WTC11 (cell line): Measurements from ENCODE around the gene AMHR2. TPM values are rescaled to one million over a fixed set of nuclear protein-coding genes. Genes with fewer than 3 reads are reported as not detected.

Experiments
- ATAC-seq: fragments of 200-7000 bp; cut with Tn5 transposase; 2 replicates; pipeline ENCODE4 v1.10.0; 2021; ENCODE audit warnings: mild to moderate bottlenecking, moderate library complexity
- CTCF ChIA-PET: fragments of 300-600 bp; sonication (Branson Sonifier 250); formaldehyde crosslinking; loops from one replicate; lab custom pipeline; 2021; ENCODE audit warnings: antibody characterized with exemption; lab: Charles Lee
- POLR2A ChIA-PET: fragments of 350-600 bp; sonication (Branson Sonifier 250); formaldehyde crosslinking; loops from one replicate; lab custom pipeline; 2021; ENCODE audit warnings: antibody characterized with exemption; lab: Charles Lee
- DNase-seq: peaks from one replicate; pipeline ENCODE4 v3.0.0; 2021; ENCODE audit warnings: low spot score
- H3K27ac Mint-ChIP-seq: 2 replicates; pipeline ENCODE4 v1.8.0; 2021; ENCODE audit warnings: mixed read lengths
- H3K27me3 Mint-ChIP-seq: 2 replicates; pipeline ENCODE4 v1.8.0; 2021; ENCODE audit warnings: low read depth, mild to moderate bottlenecking, moderate library complexity, mixed read lengths
- H3K36me3 Mint-ChIP-seq: 2 replicates; pipeline ENCODE4 v1.8.0; 2021; ENCODE audit warnings: mixed read lengths
- H3K4me1 Mint-ChIP-seq: 2 replicates; pipeline ENCODE4 v1.8.0; 2022; ENCODE audit warnings: mixed read lengths
- H3K4me3 Mint-ChIP-seq: 2 replicates; pipeline ENCODE4 v1.8.0; 2021; ENCODE audit warnings: mild to moderate bottlenecking, moderate library complexity, mixed read lengths
- H3K9me3 Mint-ChIP-seq: 2 replicates; pipeline ENCODE4 v1.8.0; 2021; ENCODE audit warnings: mixed read lengths
- CBFB ChIP-seq: sonication (generic); formaldehyde crosslinking; IDR thresholded peaks from 2 replicates; pipeline ENCODE4 v1.8.1; 2022; ENCODE audit warnings: mild to moderate bottlenecking, low read depth, missing genetic modification reagents
- CREM ChIP-seq: sonication (generic); formaldehyde crosslinking; IDR thresholded peaks from 2 replicates; pipeline ENCODE4 v1.8.1; 2022; ENCODE audit warnings: mild to moderate bottlenecking, missing genetic modification reagents, moderate library complexity
- FOXP1 ChIP-seq: sonication (generic); formaldehyde crosslinking; IDR thresholded peaks from 2 replicates; pipeline ENCODE4 v1.8.0; 2022; ENCODE audit warnings: missing genetic modification reagents, mild to moderate bottlenecking, moderate library complexity, borderline replicate concordance
- GABPB1 ChIP-seq: sonication (generic); formaldehyde crosslinking; IDR thresholded peaks from 2 replicates; pipeline ENCODE4 v1.8.1; 2023; ENCODE audit warnings: mild to moderate bottlenecking, missing genetic modification reagents
- NR1H2 ChIP-seq: sonication (generic); formaldehyde crosslinking; IDR thresholded peaks from 2 replicates; pipeline ENCODE4 v1.9.0; 2021; ENCODE audit warnings: mild to moderate bottlenecking, moderate library complexity, missing genetic modification reagents
- SP1 ChIP-seq: sonication (generic); formaldehyde crosslinking; conservative IDR thresholded peaks from 2 replicates; pipeline ENCODE4 v1.8.1; 2022; ENCODE audit warnings: missing genetic modification reagents
- TEAD4 ChIP-seq: sonication (generic); formaldehyde crosslinking; IDR thresholded peaks from 2 replicates; pipeline ENCODE4 v1.8.0; 2022; ENCODE audit warnings: mild to moderate bottlenecking, missing genetic modification reagents
- ZNF671 ChIP-seq: fragments of 250-450 bp; sonication (Bioruptor Pico); IDR thresholded peaks from 2 replicates; pipeline ENCODE4 v1.8.0; 2021; ENCODE audit warnings: mild to moderate bottlenecking
- total RNA-seq: library from RNA; stranded (reverse); gene quantifications from 3 replicates; pipeline ENCODE4 v1.2.3, GENCODE V29; 2021
- TF ChIP-seq, protein P1 (sequence below): sonication (generic); formaldehyde crosslinking; conservative IDR thresholded peaks from 2 replicates; pipeline ENCODE4 v1.8.1; 2023; ENCODE audit warnings: mild to moderate bottlenecking, low read depth, missing genetic modification reagents, moderate library complexity
- TF ChIP-seq, protein P2 (sequence below): fragments of 250-450 bp; sonication (Bioruptor Pico); IDR thresholded peaks from 2 replicates; pipeline ENCODE4 v1.9.0; 2021; ENCODE audit warnings: mild to moderate bottlenecking
- TF ChIP-seq, protein P3 (sequence below): sonication (generic); formaldehyde crosslinking; IDR thresholded peaks from 2 replicates; pipeline ENCODE4 v1.8.0; 2022; ENCODE audit warnings: mild to moderate bottlenecking, missing genetic modification reagents
- TF ChIP-seq, protein P4 (sequence below): sonication (generic); formaldehyde crosslinking; IDR thresholded peaks from 2 replicates; pipeline ENCODE4 v1.8.0; 2023; ENCODE audit warnings: missing genetic modification reagents
- TF ChIP-seq, protein P5 (sequence below): sonication (generic); formaldehyde crosslinking; IDR thresholded peaks from 2 replicates; pipeline ENCODE4 v1.8.1; 2022; ENCODE audit warnings: mild to moderate bottlenecking, missing genetic modification reagents, moderate library complexity, borderline replicate concordance
- TF ChIP-seq, protein P6 (sequence below): sonication (generic); formaldehyde crosslinking; IDR thresholded peaks from 2 replicates; pipeline ENCODE4 v1.8.1; 2022; ENCODE audit warnings: low read depth, missing genetic modification reagents, borderline replicate concordance
- TF ChIP-seq, protein P7 (sequence below): fragments of 250-450 bp; sonication (Bioruptor Pico); IDR thresholded peaks from 2 replicates; pipeline ENCODE4 v1.8.0; 2021; ENCODE audit warnings: mild to moderate bottlenecking
- TF ChIP-seq, protein P8 (sequence below): sonication (generic); formaldehyde crosslinking; IDR thresholded peaks from 2 replicates; pipeline ENCODE4 v1.8.0; 2022; ENCODE audit warnings: missing genetic modification reagents
- TF ChIP-seq, protein P9 (sequence below): sonication (generic); formaldehyde crosslinking; IDR thresholded peaks from 2 replicates; pipeline ENCODE4 v1.8.1; 2022; ENCODE audit warnings: low read depth, mild to moderate bottlenecking, moderate library complexity, missing genetic modification reagents, borderline replicate concordance

The AMHR2 gene
- total RNA-seq, 1 experiment from 2014 or later = not detected

DNA sequence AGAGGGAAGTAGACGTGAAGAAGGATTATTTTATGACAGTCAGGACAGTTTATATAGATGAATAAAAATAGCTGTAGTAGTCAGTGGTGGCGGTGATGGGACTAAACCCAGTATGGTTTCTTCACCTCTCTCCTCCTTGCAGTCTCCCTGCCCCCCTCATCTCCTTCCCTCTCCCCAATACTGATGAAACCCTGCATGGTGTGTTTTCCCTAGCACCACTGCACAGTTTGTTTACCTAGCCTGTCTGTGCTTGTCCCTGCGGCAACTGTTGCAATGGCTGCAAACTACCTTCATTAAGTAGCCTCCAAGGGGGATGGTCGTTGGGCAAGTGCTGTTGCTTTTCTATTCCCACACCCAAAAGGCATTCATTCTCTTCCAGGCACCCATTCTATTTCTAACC lies 43.0 kb downstream of the AMHR2 start (continued):
- TF ChIP-seq, protein P1, sequence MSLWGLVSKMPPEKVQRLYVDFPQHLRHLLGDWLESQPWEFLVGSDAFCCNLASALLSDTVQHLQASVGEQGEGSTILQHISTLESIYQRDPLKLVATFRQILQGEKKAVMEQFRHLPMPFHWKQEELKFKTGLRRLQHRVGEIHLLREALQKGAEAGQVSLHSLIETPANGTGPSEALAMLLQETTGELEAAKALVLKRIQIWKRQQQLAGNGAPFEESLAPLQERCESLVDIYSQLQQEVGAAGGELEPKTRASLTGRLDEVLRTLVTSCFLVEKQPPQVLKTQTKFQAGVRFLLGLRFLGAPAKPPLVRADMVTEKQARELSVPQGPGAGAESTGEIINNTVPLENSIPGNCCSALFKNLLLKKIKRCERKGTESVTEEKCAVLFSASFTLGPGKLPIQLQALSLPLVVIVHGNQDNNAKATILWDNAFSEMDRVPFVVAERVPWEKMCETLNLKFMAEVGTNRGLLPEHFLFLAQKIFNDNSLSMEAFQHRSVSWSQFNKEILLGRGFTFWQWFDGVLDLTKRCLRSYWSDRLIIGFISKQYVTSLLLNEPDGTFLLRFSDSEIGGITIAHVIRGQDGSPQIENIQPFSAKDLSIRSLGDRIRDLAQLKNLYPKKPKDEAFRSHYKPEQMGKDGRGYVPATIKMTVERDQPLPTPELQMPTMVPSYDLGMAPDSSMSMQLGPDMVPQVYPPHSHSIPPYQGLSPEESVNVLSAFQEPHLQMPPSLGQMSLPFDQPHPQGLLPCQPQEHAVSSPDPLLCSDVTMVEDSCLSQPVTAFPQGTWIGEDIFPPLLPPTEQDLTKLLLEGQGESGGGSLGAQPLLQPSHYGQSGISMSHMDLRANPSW = no peak
- no peak for TF ChIP-seq TEAD4 (CRISPR knock-in tag)
- TF ChIP-seq, protein P2, sequence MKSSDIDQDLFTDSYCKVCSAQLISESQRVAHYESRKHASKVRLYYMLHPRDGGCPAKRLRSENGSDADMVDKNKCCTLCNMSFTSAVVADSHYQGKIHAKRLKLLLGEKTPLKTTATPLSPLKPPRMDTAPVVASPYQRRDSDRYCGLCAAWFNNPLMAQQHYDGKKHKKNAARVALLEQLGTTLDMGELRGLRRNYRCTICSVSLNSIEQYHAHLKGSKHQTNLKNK (CRISPR knock-in tag) = no peak
- TF ChIP-seq, protein P3, sequence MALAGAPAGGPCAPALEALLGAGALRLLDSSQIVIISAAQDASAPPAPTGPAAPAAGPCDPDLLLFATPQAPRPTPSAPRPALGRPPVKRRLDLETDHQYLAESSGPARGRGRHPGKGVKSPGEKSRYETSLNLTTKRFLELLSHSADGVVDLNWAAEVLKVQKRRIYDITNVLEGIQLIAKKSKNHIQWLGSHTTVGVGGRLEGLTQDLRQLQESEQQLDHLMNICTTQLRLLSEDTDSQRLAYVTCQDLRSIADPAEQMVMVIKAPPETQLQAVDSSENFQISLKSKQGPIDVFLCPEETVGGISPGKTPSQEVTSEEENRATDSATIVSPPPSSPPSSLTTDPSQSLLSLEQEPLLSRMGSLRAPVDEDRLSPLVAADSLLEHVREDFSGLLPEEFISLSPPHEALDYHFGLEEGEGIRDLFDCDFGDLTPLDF (CRISPR knock-in tag) = no peak

DNA sequence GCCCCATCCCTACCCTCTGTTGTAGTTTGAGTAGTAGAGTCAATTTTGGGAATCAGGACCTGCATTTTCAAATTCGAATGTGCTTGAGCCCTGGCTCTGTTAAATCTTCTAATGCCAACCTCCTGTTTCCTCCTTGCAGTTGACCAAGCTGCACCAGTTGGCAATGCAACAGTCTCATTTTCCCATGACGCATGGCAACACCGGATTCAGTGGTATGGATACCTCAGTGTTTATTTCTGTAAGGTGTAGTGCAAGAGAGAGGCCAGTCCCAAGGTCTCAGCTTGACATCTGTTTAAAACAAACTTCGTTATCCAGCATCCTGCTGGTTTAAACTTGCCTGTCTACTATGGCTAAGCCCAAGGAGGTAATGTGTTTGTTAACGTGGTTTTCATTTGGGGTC lies 43.4 kb downstream of the AMHR2 start:
- Mint-ChIP-seq H3K27ac (peak overlapping the region; percentile 66; the same call in 1 of the 2 replicates), H3K36me3 (peaks cover 94% of the 10 kb centered on the region)
- TF ChIP-seq FOXP1 (CRISPR knock-in tag) = no peak
- no peak for TF ChIP-seq CREM (CRISPR knock-in tag)
- TF ChIP-seq CBFB (CRISPR knock-in tag) = no peak
- TF ChIP-seq ZNF671 (CRISPR knock-in tag) = no peak
- TF ChIP-seq GABPB1 (CRISPR knock-in tag) = no peak
- TF ChIP-seq SP1 = no peak
- TF ChIP-seq, protein P4, sequence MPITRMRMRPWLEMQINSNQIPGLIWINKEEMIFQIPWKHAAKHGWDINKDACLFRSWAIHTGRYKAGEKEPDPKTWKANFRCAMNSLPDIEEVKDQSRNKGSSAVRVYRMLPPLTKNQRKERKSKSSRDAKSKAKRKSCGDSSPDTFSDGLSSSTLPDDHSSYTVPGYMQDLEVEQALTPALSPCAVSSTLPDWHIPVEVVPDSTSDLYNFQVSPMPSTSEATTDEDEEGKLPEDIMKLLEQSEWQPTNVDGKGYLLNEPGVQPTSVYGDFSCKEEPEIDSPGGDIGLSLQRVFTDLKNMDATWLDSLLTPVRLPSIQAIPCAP (CRISPR knock-in tag) = no peak
- TF ChIP-seq, all 79 proteins: peak for 0
- DNase-seq = no peak
- H3K4me3 Mint-ChIP-seq = no peak overlapping the region
- no peaks in the 10 kb centered on the region for H3K27me3 Mint-ChIP-seq
- ChIA-PET CTCF (no interaction called here), POLR2A (no interaction called here)
- peaks cover 22% of the 10 kb centered on the region for H3K4me1 Mint-ChIP-seq
- no peak for ATAC-seq
- H3K9me3 Mint-ChIP-seq = no peaks in the 10 kb centered on the region

DNA sequence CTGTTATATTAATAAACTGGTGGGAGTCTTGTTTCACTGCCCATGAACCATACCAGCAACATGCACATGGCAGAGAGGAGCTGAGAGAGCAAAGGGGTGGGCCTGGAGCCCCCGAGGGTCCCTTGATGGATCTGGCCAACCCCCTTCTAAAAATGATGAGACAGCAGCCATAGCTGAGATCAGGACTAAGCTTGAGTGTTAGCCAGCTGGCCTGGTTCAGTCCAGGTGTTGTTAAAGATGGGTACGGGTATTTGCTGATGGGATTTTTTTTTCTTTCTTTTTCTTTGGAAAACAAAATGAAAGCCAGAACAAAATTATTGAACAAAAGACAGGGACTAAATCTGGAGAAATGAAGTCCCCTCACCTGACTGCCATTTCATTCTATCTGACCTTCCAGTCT lies 44.2 kb downstream of the AMHR2 start:
- Mint-ChIP-seq H3K36me3 (peaks cover 94% of the 10 kb centered on the region), H3K4me1 (peaks cover 17% of the 10 kb centered on the region), H3K27me3 (no peaks in the 10 kb centered on the region), H3K4me3 (no peak overlapping the region), H3K27ac (peak overlapping the region; percentile 50; the same call in 1 of the 2 replicates), H3K9me3 (no peaks in the 10 kb centered on the region)
- DNase-seq (no peak), ATAC-seq (no peak)
- CTCF ChIA-PET = interaction anchor here (0.7 to 1.7 kb wide), 2 partner anchors 9 to 583 kb away, joined by 3 to 5 read pairs; no protein-coding TSS in a partner anchor
- POLR2A ChIA-PET = no interaction called here
- TF ChIP-seq, protein P5, sequence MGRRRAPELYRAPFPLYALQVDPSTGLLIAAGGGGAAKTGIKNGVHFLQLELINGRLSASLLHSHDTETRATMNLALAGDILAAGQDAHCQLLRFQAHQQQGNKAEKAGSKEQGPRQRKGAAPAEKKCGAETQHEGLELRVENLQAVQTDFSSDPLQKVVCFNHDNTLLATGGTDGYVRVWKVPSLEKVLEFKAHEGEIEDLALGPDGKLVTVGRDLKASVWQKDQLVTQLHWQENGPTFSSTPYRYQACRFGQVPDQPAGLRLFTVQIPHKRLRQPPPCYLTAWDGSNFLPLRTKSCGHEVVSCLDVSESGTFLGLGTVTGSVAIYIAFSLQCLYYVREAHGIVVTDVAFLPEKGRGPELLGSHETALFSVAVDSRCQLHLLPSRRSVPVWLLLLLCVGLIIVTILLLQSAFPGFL = no peak
- TF ChIP-seq, protein P6, sequence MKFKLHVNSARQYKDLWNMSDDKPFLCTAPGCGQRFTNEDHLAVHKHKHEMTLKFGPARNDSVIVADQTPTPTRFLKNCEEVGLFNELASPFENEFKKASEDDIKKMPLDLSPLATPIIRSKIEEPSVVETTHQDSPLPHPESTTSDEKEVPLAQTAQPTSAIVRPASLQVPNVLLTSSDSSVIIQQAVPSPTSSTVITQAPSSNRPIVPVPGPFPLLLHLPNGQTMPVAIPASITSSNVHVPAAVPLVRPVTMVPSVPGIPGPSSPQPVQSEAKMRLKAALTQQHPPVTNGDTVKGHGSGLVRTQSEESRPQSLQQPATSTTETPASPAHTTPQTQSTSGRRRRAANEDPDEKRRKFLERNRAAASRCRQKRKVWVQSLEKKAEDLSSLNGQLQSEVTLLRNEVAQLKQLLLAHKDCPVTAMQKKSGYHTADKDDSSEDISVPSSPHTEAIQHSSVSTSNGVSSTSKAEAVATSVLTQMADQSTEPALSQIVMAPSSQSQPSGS (CRISPR knock-in tag) = no peak
- TF ChIP-seq, protein P7, sequence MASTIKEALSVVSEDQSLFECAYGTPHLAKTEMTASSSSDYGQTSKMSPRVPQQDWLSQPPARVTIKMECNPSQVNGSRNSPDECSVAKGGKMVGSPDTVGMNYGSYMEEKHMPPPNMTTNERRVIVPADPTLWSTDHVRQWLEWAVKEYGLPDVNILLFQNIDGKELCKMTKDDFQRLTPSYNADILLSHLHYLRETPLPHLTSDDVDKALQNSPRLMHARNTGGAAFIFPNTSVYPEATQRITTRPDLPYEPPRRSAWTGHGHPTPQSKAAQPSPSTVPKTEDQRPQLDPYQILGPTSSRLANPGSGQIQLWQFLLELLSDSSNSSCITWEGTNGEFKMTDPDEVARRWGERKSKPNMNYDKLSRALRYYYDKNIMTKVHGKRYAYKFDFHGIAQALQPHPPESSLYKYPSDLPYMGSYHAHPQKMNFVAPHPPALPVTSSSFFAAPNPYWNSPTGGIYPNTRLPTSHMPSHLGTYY (CRISPR knock-in tag) = no peak
- TF ChIP-seq, protein P8, sequence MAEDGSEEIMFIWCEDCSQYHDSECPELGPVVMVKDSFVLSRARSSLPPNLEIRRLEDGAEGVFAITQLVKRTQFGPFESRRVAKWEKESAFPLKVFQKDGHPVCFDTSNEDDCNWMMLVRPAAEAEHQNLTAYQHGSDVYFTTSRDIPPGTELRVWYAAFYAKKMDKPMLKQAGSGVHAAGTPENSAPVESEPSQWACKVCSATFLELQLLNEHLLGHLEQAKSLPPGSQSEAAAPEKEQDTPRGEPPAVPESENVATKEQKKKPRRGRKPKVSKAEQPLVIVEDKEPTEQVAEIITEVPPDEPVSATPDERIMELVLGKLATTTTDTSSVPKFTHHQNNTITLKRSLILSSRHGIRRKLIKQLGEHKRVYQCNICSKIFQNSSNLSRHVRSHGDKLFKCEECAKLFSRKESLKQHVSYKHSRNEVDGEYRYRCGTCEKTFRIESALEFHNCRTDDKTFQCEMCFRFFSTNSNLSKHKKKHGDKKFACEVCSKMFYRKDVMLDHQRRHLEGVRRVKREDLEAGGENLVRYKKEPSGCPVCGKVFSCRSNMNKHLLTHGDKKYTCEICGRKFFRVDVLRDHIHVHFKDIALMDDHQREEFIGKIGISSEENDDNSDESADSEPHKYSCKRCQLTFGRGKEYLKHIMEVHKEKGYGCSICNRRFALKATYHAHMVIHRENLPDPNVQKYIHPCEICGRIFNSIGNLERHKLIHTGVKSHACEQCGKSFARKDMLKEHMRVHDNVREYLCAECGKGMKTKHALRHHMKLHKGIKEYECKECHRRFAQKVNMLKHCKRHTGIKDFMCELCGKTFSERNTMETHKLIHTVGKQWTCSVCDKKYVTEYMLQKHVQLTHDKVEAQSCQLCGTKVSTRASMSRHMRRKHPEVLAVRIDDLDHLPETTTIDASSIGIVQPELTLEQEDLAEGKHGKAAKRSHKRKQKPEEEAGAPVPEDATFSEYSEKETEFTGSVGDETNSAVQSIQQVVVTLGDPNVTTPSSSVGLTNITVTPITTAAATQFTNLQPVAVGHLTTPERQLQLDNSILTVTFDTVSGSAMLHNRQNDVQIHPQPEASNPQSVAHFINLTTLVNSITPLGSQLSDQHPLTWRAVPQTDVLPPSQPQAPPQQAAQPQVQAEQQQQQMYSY (CRISPR knock-in tag) = no peak
- TF ChIP-seq NR1H2 (CRISPR knock-in tag) = no peak
- TF ChIP-seq, protein P3 (CRISPR knock-in tag) = no peak
- TF ChIP-seq, protein P9, sequence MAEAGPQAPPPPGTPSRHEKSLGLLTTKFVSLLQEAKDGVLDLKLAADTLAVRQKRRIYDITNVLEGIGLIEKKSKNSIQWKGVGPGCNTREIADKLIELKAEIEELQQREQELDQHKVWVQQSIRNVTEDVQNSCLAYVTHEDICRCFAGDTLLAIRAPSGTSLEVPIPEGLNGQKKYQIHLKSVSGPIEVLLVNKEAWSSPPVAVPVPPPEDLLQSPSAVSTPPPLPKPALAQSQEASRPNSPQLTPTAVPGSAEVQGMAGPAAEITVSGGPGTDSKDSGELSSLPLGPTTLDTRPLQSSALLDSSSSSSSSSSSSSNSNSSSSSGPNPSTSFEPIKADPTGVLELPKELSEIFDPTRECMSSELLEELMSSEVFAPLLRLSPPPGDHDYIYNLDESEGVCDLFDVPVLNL (CRISPR knock-in tag) = no peak
